Esophagus squamous epithelium (tissue), 5 donors: ENCODE data around the gene SYNDIG1L. TPM values are rescaled to one million over a fixed set of nuclear protein-coding genes. Genes with fewer than 3 reads are reported as not detected.

Source experiments
- DNase-seq: peaks from one replicate; lab custom pipeline; 2025; lab: John Stamatoyannopoulos, UW
- H3K27ac ChIP-seq, 4 donors: fragments of 200-600 bp; sonication (generic); one replicate each; pipeline ENCODE4 v1.5.1; 2016 to 2019; ENCODE audit warnings: mild to moderate bottlenecking in 1 of 4
- H3K27me3 ChIP-seq, 4 donors: fragments of 200-600 bp; sonication (generic); 1 replicate in 3 of 4; 2 replicates in 1 of 4; pipeline versions ENCODE4 v1.5.1 to v1.6.0; 2017 to 2021; ENCODE audit warnings: antibody characterized with exemption in 1 of 4
- H3K36me3 ChIP-seq, 3 donors: fragments of 200-600 bp; sonication (generic); one replicate each; pipeline ENCODE4 v1.5.1; 2016 to 2019
- H3K4me1 ChIP-seq, 3 donors: fragments of 200-600 bp; sonication (generic); one replicate each; pipeline ENCODE4 v1.5.1; 2017 to 2019
- H3K4me3 ChIP-seq, 4 donors: fragments of 200-600 bp; sonication (generic); 1 replicate in 3 of 4; 2 replicates in 1 of 4; pipeline ENCODE4 v1.5.1; 2016 to 2019; ENCODE audit warnings: mild to moderate bottlenecking in 2 of 4, moderate library complexity in 1 of 4
- H3K9me3 ChIP-seq, 3 donors: fragments of 200-600 bp; sonication (generic); one replicate each; pipeline ENCODE4 v1.5.1; 2016 to 2019
- POLR2A ChIP-seq, 4 donors: fragments of 450-650 bp; IDR thresholded peaks; one replicate each; pipeline ENCODE4 v1.6.1; 2017; ENCODE audit warnings: antibody characterized with exemption in 4 of 4, mild to moderate bottlenecking in 4 of 4, moderate library complexity in 3 of 4
- WGBS, 2 donors: methylation state at CpG; one replicate each; pipeline ENCODE4 v1.1.5; 2018; 5-methylcytosine and 5-hydroxymethylcytosine counted together
- intact Hi-C: fragments of 100-400 bp; cut with DNase I; formaldehyde crosslinking; loops from one replicate; pipeline ENCODE4 v1.15.0; 2022
- total RNA-seq, 4 donors: library from RNA; depleted of rRNA; stranded (reverse); fragments of >200 nt; gene quantifications; one replicate each; pipeline ENCODE4 v1.1.0, GENCODE V29; 2016
- TF ChIP-seq, protein P1 (sequence below), 6 experiments: fragments of 450-650 bp in 4 of 6; fragments of 200-600 bp in 2 of 6; sonication (generic) in 2 of 6; IDR thresholded peaks; one replicate each; pipeline ENCODE4 v1.5.1; 2016 to 2019; ENCODE audit warnings: antibody characterized with exemption in 6 of 6, mild to moderate bottlenecking in 4 of 6, moderate library complexity in 4 of 6
- donor health status: DM: yes; HTN: yes; CAD: no.

Gene SYNDIG1L
- total RNA-seq, 4 donors from 2014 or later = 0.19 TPM; not detected in 3

GRCh38 chr14:74434294-74434693, 8.3 kb upstream of the SYNDIG1L start:
- no peaks in the 10 kb centered on the region for H3K9me3 ChIP-seq
- intact Hi-C loops = no loop called here

DNA sequence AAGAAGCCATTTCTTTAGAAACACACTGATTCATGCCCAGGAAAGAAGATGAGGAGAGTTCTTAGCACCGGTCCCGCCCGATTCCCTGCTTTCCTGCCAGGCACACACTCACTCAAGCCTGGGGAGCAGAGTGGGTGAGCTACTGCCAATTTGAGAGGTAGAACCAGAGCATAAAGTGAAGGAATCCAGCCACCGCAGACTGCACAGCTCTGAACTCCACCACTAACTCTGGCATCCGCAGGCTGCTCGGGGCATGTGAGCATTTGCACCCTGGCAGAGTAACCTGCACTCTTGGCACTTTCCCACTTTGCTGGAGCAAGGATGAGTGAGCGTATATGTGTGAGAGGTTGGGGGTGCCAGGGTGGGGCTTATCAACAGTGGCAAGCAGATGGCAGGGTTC, 4.0 kb upstream of the SYNDIG1L start:
- 65 to 79% methylated on average over 7 of the region's 7 CpGs for WGBS, 2 donors
- DNase-seq = no peak
- no peak overlapping the region for H3K4me3 ChIP-seq
- H3K27ac ChIP-seq = no peak overlapping the region
- intact Hi-C loops = no loop called here
- peaks cover 0 to 11% (median 3%) of the 10 kb centered on the region in 3 donors for H3K4me1 ChIP-seq
- H3K27me3 ChIP-seq = peaks cover 0 to 20% (median 0%) of the 10 kb centered on the region in 4 donors
- H3K36me3 ChIP-seq = no peaks in the 10 kb centered on the region
- H3K9me3 ChIP-seq = no peaks in the 10 kb centered on the region
- TF ChIP-seq, protein P1, sequence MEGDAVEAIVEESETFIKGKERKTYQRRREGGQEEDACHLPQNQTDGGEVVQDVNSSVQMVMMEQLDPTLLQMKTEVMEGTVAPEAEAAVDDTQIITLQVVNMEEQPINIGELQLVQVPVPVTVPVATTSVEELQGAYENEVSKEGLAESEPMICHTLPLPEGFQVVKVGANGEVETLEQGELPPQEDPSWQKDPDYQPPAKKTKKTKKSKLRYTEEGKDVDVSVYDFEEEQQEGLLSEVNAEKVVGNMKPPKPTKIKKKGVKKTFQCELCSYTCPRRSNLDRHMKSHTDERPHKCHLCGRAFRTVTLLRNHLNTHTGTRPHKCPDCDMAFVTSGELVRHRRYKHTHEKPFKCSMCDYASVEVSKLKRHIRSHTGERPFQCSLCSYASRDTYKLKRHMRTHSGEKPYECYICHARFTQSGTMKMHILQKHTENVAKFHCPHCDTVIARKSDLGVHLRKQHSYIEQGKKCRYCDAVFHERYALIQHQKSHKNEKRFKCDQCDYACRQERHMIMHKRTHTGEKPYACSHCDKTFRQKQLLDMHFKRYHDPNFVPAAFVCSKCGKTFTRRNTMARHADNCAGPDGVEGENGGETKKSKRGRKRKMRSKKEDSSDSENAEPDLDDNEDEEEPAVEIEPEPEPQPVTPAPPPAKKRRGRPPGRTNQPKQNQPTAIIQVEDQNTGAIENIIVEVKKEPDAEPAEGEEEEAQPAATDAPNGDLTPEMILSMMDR (IDR thresholded peaks at IDR 0.05) = no peak
- no peak for TF ChIP-seq POLR2A (IDR thresholded peaks at IDR 0.05)

More at GRCh38 chr14:74434294-74434693, 8.3 kb upstream of the SYNDIG1L start:
- H3K27ac ChIP-seq = no peak overlapping the region
- TF ChIP-seq, protein P1 (IDR thresholded peaks at IDR 0.05) = no peak
- TF ChIP-seq POLR2A (IDR thresholded peaks at IDR 0.05) = no peak
- no peaks in the 10 kb centered on the region for H3K36me3 ChIP-seq
- no peaks in the 10 kb centered on the region for H3K4me1 ChIP-seq
- DNase-seq = no peak
- WGBS, 2 donors = 18 to 33% methylated on average over 2 of the region's 2 CpGs
- H3K4me3 ChIP-seq = no peak overlapping the region
- H3K27me3 ChIP-seq = no peaks in the 10 kb centered on the region

- H3K27me3 ChIP-seq = peaks cover 0 to 27% (median 0%) of the 10 kb centered on the region in 4 donors
- H3K4me3 ChIP-seq = no peak overlapping the region
- WGBS, 2 donors = 38 to 43% methylated on average over 2 to 3 of the region's 4 CpGs
- no peak overlapping the region for H3K27ac ChIP-seq
- H3K9me3 ChIP-seq = no peaks in the 10 kb centered on the region
- DNase-seq = no peak
- intact Hi-C loops = no loop called here
- H3K36me3 ChIP-seq = no peaks in the 10 kb centered on the region
- peaks cover 0 to 11% (median 3%) of the 10 kb centered on the region in 3 donors for H3K4me1 ChIP-seq
- no peak for TF ChIP-seq POLR2A (IDR thresholded peaks at IDR 0.05)
- TF ChIP-seq, protein P1 (IDR thresholded peaks at IDR 0.05) = no peak
Measured at GRCh38 chr14:74429221-74429691, 3.2 kb upstream of the SYNDIG1L start.

DNA sequence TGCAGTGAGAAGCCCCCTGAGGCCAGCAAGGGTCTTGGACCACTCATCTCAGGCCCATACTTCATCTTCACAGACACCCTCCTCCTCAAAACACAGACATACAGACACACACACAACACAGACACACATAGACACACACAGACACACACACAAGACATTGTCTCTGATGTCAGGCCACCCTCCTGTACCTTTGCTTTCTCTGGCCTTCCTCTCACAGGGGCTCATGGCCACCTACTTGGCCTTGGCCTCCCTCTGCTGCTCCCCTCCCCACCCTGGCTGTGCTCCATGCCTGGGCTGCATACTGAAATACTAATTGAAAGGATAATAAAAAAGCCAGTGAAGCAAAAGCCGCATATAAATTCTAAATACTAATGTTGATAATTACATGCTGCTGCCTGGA, 1.6 kb upstream of the SYNDIG1L start:
- Histone ChIP-seq H3K4me1 (peaks cover 0 to 11% (median 3%) of the 10 kb centered on the region in 3 donors), H3K36me3 (no peaks in the 10 kb centered on the region), H3K4me3 (no peak overlapping the region), H3K27ac (no peak overlapping the region), H3K27me3 (peaks cover 0 to 43% (median 0%) of the 10 kb centered on the region in 4 donors), H3K9me3 (no peaks in the 10 kb centered on the region)
- 77 to 86% methylated on average over 1 of the region's 1 CpG for WGBS, 2 donors
- DNase-seq = no peak
- intact Hi-C loops = no loop called here
- TF ChIP-seq, protein P1 (IDR thresholded peaks at IDR 0.05) = no peak
- no peak for TF ChIP-seq POLR2A (IDR thresholded peaks at IDR 0.05)

GRCh38 chr14:74425525-74426201, 347 bp downstream of the SYNDIG1L start:
- H3K9me3 ChIP-seq = no peaks in the 10 kb centered on the region
- intact Hi-C loops = no loop called here
- H3K27ac ChIP-seq = no peak overlapping the region
- H3K4me1 ChIP-seq = peaks cover 0 to 11% (median 3%) of the 10 kb centered on the region in 3 donors
- TF ChIP-seq, protein P1 (IDR thresholded peaks at IDR 0.05) = no peak
- no peak for TF ChIP-seq POLR2A (IDR thresholded peaks at IDR 0.05)
- H3K36me3 ChIP-seq = no peaks in the 10 kb centered on the region
- H3K27me3 ChIP-seq = peaks cover 0 to 49% (median 0%) of the 10 kb centered on the region in 4 donors
- peak overlapping the region in 1 of 4 donors; percentile 43 for H3K4me3 ChIP-seq
- DNase-seq = no peak
- 42% methylated on average over 2 of the region's 66 CpGs; no CpG with 5 or more reads in 1 of the 2 donors for WGBS, 2 donors
